ENCODE data around the gene RXFP4. TPM values are rescaled to one million over a fixed set of nuclear protein-coding genes. Genes with fewer than 3 reads are reported as not detected.
"Not testable (repeated sequence)": the region's sequence is repeated elsewhere in the genome, so short reads cannot be mapped to it uniquely, and the experiment has no call there.

Gene RXFP4, protein sequence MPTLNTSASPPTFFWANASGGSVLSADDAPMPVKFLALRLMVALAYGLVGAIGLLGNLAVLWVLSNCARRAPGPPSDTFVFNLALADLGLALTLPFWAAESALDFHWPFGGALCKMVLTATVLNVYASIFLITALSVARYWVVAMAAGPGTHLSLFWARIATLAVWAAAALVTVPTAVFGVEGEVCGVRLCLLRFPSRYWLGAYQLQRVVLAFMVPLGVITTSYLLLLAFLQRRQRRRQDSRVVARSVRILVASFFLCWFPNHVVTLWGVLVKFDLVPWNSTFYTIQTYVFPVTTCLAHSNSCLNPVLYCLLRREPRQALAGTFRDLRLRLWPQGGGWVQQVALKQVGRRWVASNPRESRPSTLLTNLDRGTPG
- total RNA-seq, result under 1 TPM in 1 of 2 experiments, not detected in 1; 0.29 TPM

- intact Hi-C loops (cut with micrococcal nuclease), result loop anchor here (10.0 kb wide), 1 partner anchor 284 kb away; no protein-coding TSS in a partner anchor
- Mint-ChIP-seq H3K27me3 (ENCODE audit: low read depth) (no peaks in the 10 kb centered on the region), H3K4me1 (ENCODE audit: low read depth) (peaks cover 71% of the 10 kb centered on the region), H3K4me3 (no peak within 1 kb of the TSS), H3K36me3 (ENCODE audit: low read depth) (peaks cover 8% of the 10 kb centered on the region), H3K9me3 (no peaks in the 10 kb centered on the region), H3K27ac (peak within 1 kb of the TSS; percentile 90)
- DNase-seq, result no peak
- CTCF ChIA-PET, result interaction anchor here (0.8 to 5.6 kb wide), 4 partner anchors 8 to 124 kb away, joined by 3 to 135 read pairs (median 67); partner anchors contain the start of gene ARHGEF2
These were observed at the start of gene RXFP4 for GRCh38 chr1:155940993-155941844. Gene RXFP4, plus strand, starts transcription at chr1:155941638. Its CDS starts 72 bp downstream, at chr1:155941710.

- intact Hi-C loops (cut with micrococcal nuclease), result loop anchor here (1.0 kb wide), 1 partner anchor 33 kb away; the partner anchor contains the start of gene SYT11
- Mint-ChIP-seq H3K4me1 (ENCODE audit: low read depth) (peaks cover 15% of the 10 kb centered on the region), H3K27ac (peak overlapping the region; percentile 71), H3K4me3 (no peak overlapping the region), H3K27me3 (ENCODE audit: low read depth) (no peaks in the 10 kb centered on the region), H3K36me3 (ENCODE audit: low read depth) (peaks cover 9% of the 10 kb centered on the region), H3K9me3 (no peaks in the 10 kb centered on the region)
- CTCF ChIA-PET, result interaction anchor here (0.9 kb wide), 1 partner anchor 96 kb away, joined by 3 read pairs; no protein-coding TSS in a partner anchor
- no peak for DNase-seq
These were observed 48.6 kb upstream of the RXFP4 start for GRCh38 chr1:155892796-155893195.

GRCh38 chr1:155893389-155894142, 47.9 kb upstream of the RXFP4 start:
- CTCF ChIA-PET, result interaction anchor here (0.6 to 1.1 kb wide), 5 partner anchors 32 to 356 kb away, joined by 3 read pairs; no protein-coding TSS in a partner anchor
- intact Hi-C loops (cut with micrococcal nuclease), result loop anchor here (1.0 kb wide), 1 partner anchor 34 kb away; the partner anchor contains the start of gene SYT11
- H3K27ac Mint-ChIP-seq, result peak overlapping the region; percentile 71
- no peaks in the 10 kb centered on the region for H3K27me3 Mint-ChIP-seq (ENCODE audit: low read depth)
- peaks cover 10% of the 10 kb centered on the region for H3K36me3 Mint-ChIP-seq (ENCODE audit: low read depth)
- peaks cover 15% of the 10 kb centered on the region for H3K4me1 Mint-ChIP-seq (ENCODE audit: low read depth)
- H3K9me3 Mint-ChIP-seq, result no peaks in the 10 kb centered on the region
- no peak overlapping the region for H3K4me3 Mint-ChIP-seq
- DNase-seq, result peak; percentile 54

DNA sequence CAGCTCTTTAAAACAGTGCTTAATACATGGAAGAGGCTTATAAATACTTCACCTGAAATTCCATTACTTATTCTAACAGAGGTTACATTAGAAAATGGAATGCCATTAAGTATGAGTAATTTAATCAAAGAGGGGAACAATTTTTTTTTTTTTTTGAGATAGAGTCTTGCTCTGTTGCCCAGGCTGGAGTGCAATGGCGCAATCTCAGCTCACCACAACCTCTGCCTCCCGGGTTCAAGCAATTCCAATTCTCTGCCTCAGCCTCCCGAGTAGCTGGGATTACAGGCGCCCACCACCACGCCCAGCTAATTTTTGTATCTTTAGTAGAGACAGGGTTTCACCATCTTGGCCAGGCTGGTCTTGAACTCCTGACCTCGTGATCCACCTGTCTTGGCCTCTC, 45.8 kb upstream of the RXFP4 start:
- Mint-ChIP-seq H3K36me3 (ENCODE audit: low read depth) (peaks cover 16% of the 10 kb centered on the region), H3K4me1 (ENCODE audit: low read depth) (peaks cover 15% of the 10 kb centered on the region)
- DNase-seq; H3K9me3 Mint-ChIP-seq; H3K27me3 Mint-ChIP-seq (ENCODE audit: low read depth); intact Hi-C loops (cut with micrococcal nuclease); H3K4me3 Mint-ChIP-seq; H3K27ac Mint-ChIP-seq: not testable (repeated sequence)
- CTCF ChIA-PET, result interaction anchor here (0.6 to 0.7 kb wide), 2 partner anchors 122 to 401 kb away, joined by 4 read pairs; no protein-coding TSS in a partner anchor

GRCh38 chr1:155896476-155896875, 45.0 kb upstream of the RXFP4 start:
- H3K27ac Mint-ChIP-seq; intact Hi-C loops (cut with micrococcal nuclease): not testable (repeated sequence)

GRCh38 chr1:155897746-155898145, 43.7 kb upstream of the RXFP4 start:
- H3K4me1 Mint-ChIP-seq (ENCODE audit: low read depth), result peaks cover 14% of the 10 kb centered on the region
- no peak overlapping the region for H3K4me3 Mint-ChIP-seq
- H3K27me3 Mint-ChIP-seq (ENCODE audit: low read depth), result no peaks in the 10 kb centered on the region
- no peaks in the 10 kb centered on the region for H3K9me3 Mint-ChIP-seq
- peak overlapping the region; percentile 48 for H3K27ac Mint-ChIP-seq
- peaks cover 18% of the 10 kb centered on the region for H3K36me3 Mint-ChIP-seq (ENCODE audit: low read depth)
- DNase-seq, result no peak
- CTCF ChIA-PET, result interaction anchor here (0.6 to 1.1 kb wide), 2 partner anchors 9 to 93 kb away, joined by 3 to 4 read pairs; no protein-coding TSS in a partner anchor
- intact Hi-C loops (cut with micrococcal nuclease), result no loop called here

More at GRCh38 chr1:155896476-155896875, 45.0 kb upstream of the RXFP4 start:
- H3K27me3 Mint-ChIP-seq (ENCODE audit: low read depth); DNase-seq; H3K9me3 Mint-ChIP-seq; CTCF ChIA-PET; H3K4me3 Mint-ChIP-seq: not testable (repeated sequence)
- Mint-ChIP-seq H3K4me1 (ENCODE audit: low read depth) (peaks cover 15% of the 10 kb centered on the region), H3K36me3 (ENCODE audit: low read depth) (peaks cover 17% of the 10 kb centered on the region)

GRCh38 chr1:155898888-155899287, 42.5 kb upstream of the RXFP4 start:
- Mint-ChIP-seq H3K4me3 (no peak overlapping the region), H3K27me3 (ENCODE audit: low read depth) (no peaks in the 10 kb centered on the region), H3K4me1 (ENCODE audit: low read depth) (peaks cover 3% of the 10 kb centered on the region), H3K27ac (no peak overlapping the region), H3K9me3 (no peaks in the 10 kb centered on the region), H3K36me3 (ENCODE audit: low read depth) (peaks cover 18% of the 10 kb centered on the region)
- no peak for DNase-seq
- CTCF ChIA-PET, result interaction anchor here (1.4 kb wide), 1 partner anchor 167 kb away, joined by 3 read pairs; no protein-coding TSS in a partner anchor
- intact Hi-C loops (cut with micrococcal nuclease), result no loop called here

DNA sequence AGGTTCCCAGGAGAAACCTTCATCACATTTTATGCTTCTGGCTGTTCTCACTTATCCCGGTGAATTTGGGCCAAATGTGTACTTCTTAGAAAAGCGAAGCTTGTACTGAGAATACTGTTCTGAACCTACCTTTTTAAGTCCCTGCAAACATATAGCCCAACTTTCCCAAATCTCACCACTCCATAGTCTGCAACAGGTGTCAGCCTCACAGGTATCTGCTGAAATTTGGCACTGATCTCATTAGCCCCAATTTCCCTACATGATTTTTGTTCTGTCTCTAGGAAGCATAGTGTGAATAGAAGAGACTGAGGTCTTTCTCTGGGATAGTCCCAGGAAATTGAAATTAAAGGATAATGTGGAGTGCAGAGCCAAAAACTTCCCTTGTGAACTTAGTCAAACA, 41.8 kb upstream of the RXFP4 start:
- H3K27ac Mint-ChIP-seq, result no peak overlapping the region
- no peaks in the 10 kb centered on the region for H3K27me3 Mint-ChIP-seq (ENCODE audit: low read depth)
- intact Hi-C loops (cut with micrococcal nuclease), result no loop called here
- H3K4me3 Mint-ChIP-seq, result no peak overlapping the region
- H3K36me3 Mint-ChIP-seq (ENCODE audit: low read depth), result peaks cover 23% of the 10 kb centered on the region
- CTCF ChIA-PET, result interaction anchor here (0.6 to 1.4 kb wide), 3 partner anchors 8 to 494 kb away, joined by 3 read pairs; no protein-coding TSS in a partner anchor
- H3K4me1 Mint-ChIP-seq (ENCODE audit: low read depth), result no peaks in the 10 kb centered on the region
- H3K9me3 Mint-ChIP-seq, result no peaks in the 10 kb centered on the region
- no peak for DNase-seq

DNA sequence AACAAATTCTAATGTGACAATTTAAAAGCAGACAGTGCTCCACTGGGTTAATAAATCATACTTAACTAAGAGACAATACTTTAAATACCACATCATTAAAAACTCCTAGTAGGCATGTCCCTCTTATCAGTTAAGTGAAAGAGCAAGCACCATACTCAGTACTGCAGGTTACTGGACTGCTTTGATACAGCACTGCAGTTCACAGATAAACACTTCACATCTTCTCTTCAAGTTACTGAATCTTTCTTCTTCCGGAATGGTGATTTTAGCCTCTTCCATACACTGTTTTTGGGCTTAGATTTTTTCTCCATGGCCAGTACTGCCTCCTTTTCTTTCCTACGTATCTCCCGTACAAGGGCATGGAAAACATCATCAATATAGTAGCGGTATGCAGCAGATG, 41.3 kb upstream of the RXFP4 start:
- H3K4me1 Mint-ChIP-seq (ENCODE audit: low read depth), result no peaks in the 10 kb centered on the region
- no peaks in the 10 kb centered on the region for H3K9me3 Mint-ChIP-seq
- H3K36me3 Mint-ChIP-seq (ENCODE audit: low read depth), result peaks cover 23% of the 10 kb centered on the region
- intact Hi-C loops (cut with micrococcal nuclease), result no loop called here
- no peak for DNase-seq
- no peaks in the 10 kb centered on the region for H3K27me3 Mint-ChIP-seq (ENCODE audit: low read depth)
- no peak overlapping the region for H3K4me3 Mint-ChIP-seq
- H3K27ac Mint-ChIP-seq, result no peak overlapping the region
- CTCF ChIA-PET, result interaction anchor here (0.6 to 0.7 kb wide), 2 partner anchors 7 to 494 kb away, joined by 3 read pairs; no protein-coding TSS in a partner anchor

- Mint-ChIP-seq H3K27me3 (ENCODE audit: low read depth) (no peaks in the 10 kb centered on the region), H3K4me3 (no peak overlapping the region), H3K4me1 (ENCODE audit: low read depth) (no peaks in the 10 kb centered on the region), H3K27ac (no peak overlapping the region), H3K9me3 (no peaks in the 10 kb centered on the region), H3K36me3 (ENCODE audit: low read depth) (peaks cover 22% of the 10 kb centered on the region)
- CTCF ChIA-PET, result interaction anchor here (0.6 kb wide), 1 partner anchor 1548 kb away, joined by 3 read pairs; no protein-coding TSS in a partner anchor
- no peak for DNase-seq
- intact Hi-C loops (cut with micrococcal nuclease), result no loop called here
These were observed 37.2 kb upstream of the RXFP4 start for GRCh38 chr1:155904261-155904660.

DNA sequence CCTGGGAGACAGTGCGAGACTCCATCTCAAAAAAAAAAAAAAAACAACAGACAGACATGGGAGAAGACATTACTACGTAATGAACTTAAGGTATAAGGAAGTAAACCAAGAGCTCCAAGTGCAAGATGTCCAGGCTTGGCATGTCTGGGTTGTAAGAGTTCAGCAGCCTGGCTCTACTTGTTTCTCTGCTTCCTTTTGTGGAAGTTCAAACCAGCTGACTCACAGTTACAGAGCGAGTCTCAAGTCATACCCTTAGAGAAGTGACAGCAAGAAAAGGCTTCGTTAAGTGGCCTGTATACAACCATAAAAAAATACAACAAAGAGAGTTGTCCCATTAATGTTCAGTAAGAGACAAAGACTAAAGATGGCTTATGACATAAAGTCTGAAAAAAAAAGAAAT, 31.5 kb upstream of the RXFP4 start:
- intact Hi-C loops (cut with micrococcal nuclease), result loop anchor here (5.0 to 10.0 kb wide), 2 partner anchors 108 to 165 kb away; no protein-coding TSS in a partner anchor
- Mint-ChIP-seq H3K4me1 (ENCODE audit: low read depth) (peaks cover 21% of the 10 kb centered on the region), H3K36me3 (ENCODE audit: low read depth) (peaks cover 35% of the 10 kb centered on the region), H3K27me3 (ENCODE audit: low read depth) (no peaks in the 10 kb centered on the region), H3K27ac (peak overlapping the region; percentile 97), H3K9me3 (no peaks in the 10 kb centered on the region), H3K4me3 (peak overlapping the region; percentile 63)
- peak; percentile 11 for DNase-seq
- CTCF ChIA-PET, result interaction anchor here (0.6 kb wide), 2 partner anchors 69 to 426 kb away, joined by 3 read pairs; no protein-coding TSS in a partner anchor

Measured in activated naive CD4-positive, alpha-beta T cell treated with anti-CD3 and anti-CD28 coated beads for 36 hours (primary cell).